ENCODE data around the gene SETBP1.

GRCh38 chr18:44695503-44695902 lies 14.8 kb downstream of the SETBP1 start:
- TF ChIP-seq POLR2AphosphoS5 (IDR thresholded peaks at IDR 0.05; ENCODE audit: borderline replicate concordance, low read depth, low read length) (no peak), EZH2 (IDR thresholded peaks at IDR 0.05) (no peak)

All from SK-N-MC (cell line).